MM.1S (cell line): ENCODE results near the gene TP63.

Experiments
- EZH2 ChIP-seq: fragments of 300-600 bp; sonication (generic); optimal IDR thresholded peaks from 2 replicates; pipeline ENCODE3; 2017; ENCODE audit warnings: low read depth, mild to moderate bottlenecking, antibody characterized with exemption, low read length, mixed read lengths
- TF ChIP-seq, protein P1 (sequence below): fragments of 300-600 bp; sonication (generic); IDR thresholded peaks from 2 replicates; pipeline ENCODE4 v1.5.1; 2016; ENCODE audit warnings: antibody characterized with exemption, low read length, mixed read lengths

DNA sequence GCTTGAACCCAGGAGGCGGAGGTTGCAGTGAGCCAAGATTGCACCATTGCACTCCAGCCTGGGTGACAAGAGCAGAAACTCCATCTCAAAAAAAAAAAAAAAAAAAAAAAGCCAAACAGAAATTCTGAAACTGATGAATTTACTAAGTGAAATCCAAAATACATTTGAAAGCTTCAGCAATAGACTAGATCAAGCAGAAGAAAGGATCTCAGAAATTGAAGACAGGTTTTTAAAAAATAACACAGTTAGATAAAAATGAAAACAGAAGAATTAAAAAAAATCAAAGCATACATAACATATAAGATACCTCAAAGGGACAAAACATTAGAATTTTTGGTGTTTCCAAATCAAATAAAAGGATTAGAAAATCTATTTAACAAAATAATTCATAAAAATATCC is 114.4 kb downstream of the TP63 start:
- TF ChIP-seq, protein P1, sequence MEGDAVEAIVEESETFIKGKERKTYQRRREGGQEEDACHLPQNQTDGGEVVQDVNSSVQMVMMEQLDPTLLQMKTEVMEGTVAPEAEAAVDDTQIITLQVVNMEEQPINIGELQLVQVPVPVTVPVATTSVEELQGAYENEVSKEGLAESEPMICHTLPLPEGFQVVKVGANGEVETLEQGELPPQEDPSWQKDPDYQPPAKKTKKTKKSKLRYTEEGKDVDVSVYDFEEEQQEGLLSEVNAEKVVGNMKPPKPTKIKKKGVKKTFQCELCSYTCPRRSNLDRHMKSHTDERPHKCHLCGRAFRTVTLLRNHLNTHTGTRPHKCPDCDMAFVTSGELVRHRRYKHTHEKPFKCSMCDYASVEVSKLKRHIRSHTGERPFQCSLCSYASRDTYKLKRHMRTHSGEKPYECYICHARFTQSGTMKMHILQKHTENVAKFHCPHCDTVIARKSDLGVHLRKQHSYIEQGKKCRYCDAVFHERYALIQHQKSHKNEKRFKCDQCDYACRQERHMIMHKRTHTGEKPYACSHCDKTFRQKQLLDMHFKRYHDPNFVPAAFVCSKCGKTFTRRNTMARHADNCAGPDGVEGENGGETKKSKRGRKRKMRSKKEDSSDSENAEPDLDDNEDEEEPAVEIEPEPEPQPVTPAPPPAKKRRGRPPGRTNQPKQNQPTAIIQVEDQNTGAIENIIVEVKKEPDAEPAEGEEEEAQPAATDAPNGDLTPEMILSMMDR: no peak
- no peak for TF ChIP-seq EZH2
